Astrocyte (in vitro differentiated cells and primary cell): Measurements from ENCODE around the gene CNIH3. TPM values are rescaled to one million over a fixed set of nuclear protein-coding genes. Genes with fewer than 3 reads are reported as not detected.

ENCODE experiments used
- DNase-seq: peaks from one replicate; pipeline ENCODE4 v3.0.0-alpha.2; 2010; ENCODE audit warnings: low read depth
- FAIRE-seq: peaks from 2 replicates; lab custom pipeline; 2011; peaks lifted over from hg19 to GRCh38; lab: Jason Lieb, UNC
- H2AFZ ChIP-seq: 2 replicates; pipeline ENCODE4 v1.6.0; 2012; ENCODE audit warnings: low read depth, low read length, inconsistent platforms
- H3K27ac ChIP-seq: 2 replicates; pipeline ENCODE4 v1.5.1; 2011; ENCODE audit warnings: low read depth, low read length, inconsistent platforms
- H3K27me3 ChIP-seq: 2 replicates; pipeline ENCODE4 v1.6.0; 2011; ENCODE audit warnings: low read length, inconsistent platforms; ENCODE audit not compliant: insufficient read depth
- H3K36me3 ChIP-seq: 2 replicates; pipeline ENCODE4 v1.5.1; 2011; ENCODE audit warnings: low read length, inconsistent platforms; ENCODE audit not compliant: insufficient read depth
- H3K4me1 ChIP-seq: 2 replicates; pipeline ENCODE4 v1.5.1; 2011; ENCODE audit warnings: low read length, inconsistent platforms; ENCODE audit not compliant: insufficient read depth
- H3K4me2 ChIP-seq: 2 replicates; pipeline ENCODE4 v1.6.0; 2012; ENCODE audit warnings: low read length, inconsistent platforms
- H3K4me3 ChIP-seq: 2 replicates; pipeline ENCODE4 v1.5.1; 2011; ENCODE audit warnings: low read depth, mild to moderate bottlenecking, low read length, inconsistent platforms; ENCODE audit not compliant: insufficient read depth
- H3K79me2 ChIP-seq: 2 replicates; pipeline ENCODE4 v1.6.0; 2012; ENCODE audit warnings: mild to moderate bottlenecking, low read length, inconsistent platforms; ENCODE audit not compliant: insufficient read depth
- H3K9ac ChIP-seq: 2 replicates; pipeline ENCODE4 v1.6.0; 2012; ENCODE audit warnings: mild to moderate bottlenecking, low read length, inconsistent platforms
- H3K9me3 ChIP-seq: 2 replicates; pipeline ENCODE4 v1.5.1; 2012; ENCODE audit warnings: low read depth, mild to moderate bottlenecking, low read length, inconsistent platforms; ENCODE audit not compliant: insufficient read depth
- H4K20me1 ChIP-seq: 2 replicates; pipeline ENCODE4 v1.6.0; 2012; ENCODE audit warnings: low read length, inconsistent platforms; ENCODE audit not compliant: insufficient read depth
- H3K27ac Mint-ChIP-seq: one replicate; pipeline ENCODE4 v1.8.0; 2021; ENCODE audit warnings: mild to moderate bottlenecking, mixed read lengths; ENCODE audit not compliant: unreplicated experiment
- H3K27me3 Mint-ChIP-seq: one replicate; pipeline ENCODE4 v1.8.0; 2021; ENCODE audit warnings: low read depth, mixed read lengths; ENCODE audit not compliant: unreplicated experiment
- H3K36me3 Mint-ChIP-seq: one replicate; pipeline ENCODE4 v1.8.0; 2021; ENCODE audit warnings: low read depth, mixed read lengths; ENCODE audit not compliant: unreplicated experiment
- H3K4me1 Mint-ChIP-seq: one replicate; pipeline ENCODE4 v1.8.0; 2021; ENCODE audit warnings: low read depth, mixed read lengths; ENCODE audit not compliant: unreplicated experiment
- H3K4me3 Mint-ChIP-seq: one replicate; pipeline ENCODE4 v1.8.0; 2021; ENCODE audit warnings: mild to moderate bottlenecking, moderate library complexity, mixed read lengths; ENCODE audit not compliant: unreplicated experiment
- H3K9me3 Mint-ChIP-seq: one replicate; pipeline ENCODE4 v1.8.0; 2021; ENCODE audit warnings: mild to moderate bottlenecking, mixed read lengths; ENCODE audit not compliant: unreplicated experiment
- CTCF ChIP-seq: IDR thresholded peaks from 2 replicates; pipeline ENCODE4 v1.5.1; 2011; ENCODE audit warnings: low read depth, mild to moderate bottlenecking, inconsistent platforms, low read length, moderate library complexity; ENCODE audit not compliant: insufficient read depth
- EZH2 ChIP-seq: IDR thresholded peaks from 2 replicates; pipeline ENCODE4 v1.6.1; 2012; ENCODE audit warnings: mild to moderate bottlenecking, low read length, inconsistent platforms; ENCODE audit not compliant: insufficient read depth
- total RNA-seq: library from RNA; stranded (reverse); gene quantifications from 2 replicates; pipeline ENCODE4 v1.2.1, GENCODE V29; 2021

Gene CNIH3
- total RNA-seq, 1 donor from 2014 or later, result 7.7 TPM

DNA sequence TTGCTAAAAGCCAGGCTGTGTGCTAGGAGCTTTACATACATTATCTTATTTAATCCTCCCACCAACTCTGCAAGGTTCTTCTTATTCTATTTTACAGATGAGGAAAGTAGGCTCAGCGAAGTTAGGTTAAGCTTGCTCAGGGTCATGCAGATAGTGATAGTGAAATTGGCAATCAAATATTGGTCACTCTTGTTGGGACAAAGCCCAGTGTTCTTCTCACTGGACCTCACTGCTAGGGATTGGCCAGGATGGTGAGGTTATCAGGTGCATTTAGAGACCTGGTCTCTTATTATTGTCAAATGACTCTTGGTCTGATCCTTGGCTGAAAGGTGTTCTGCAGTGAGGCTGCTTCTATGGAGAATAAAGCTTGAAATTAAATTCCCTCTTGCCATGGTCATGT, 145.1 kb downstream of the CNIH3 start:
- no peak overlapping the region for H3K4me2 ChIP-seq
- Mint-ChIP-seq H3K27me3 (peaks cover 12% of the 10 kb centered on the region), H3K36me3 (no peaks in the 10 kb centered on the region), H3K4me3 (no peak overlapping the region), H3K27ac (no peak overlapping the region), H3K4me1 (no peaks in the 10 kb centered on the region), H3K9me3 (peaks cover 5% of the 10 kb centered on the region)
- H3K4me1 ChIP-seq, result no peaks in the 10 kb centered on the region
- DNase-seq (no peak), FAIRE-seq (no peak)
- H4K20me1 ChIP-seq, result no peaks in the 10 kb centered on the region
- no peak overlapping the region for H3K9ac ChIP-seq
- H3K27ac ChIP-seq, result no peak overlapping the region
- no peaks in the 10 kb centered on the region for H3K79me2 ChIP-seq
- H3K9me3 ChIP-seq, result no peaks in the 10 kb centered on the region
- no peak overlapping the region for H2AFZ ChIP-seq
- H3K27me3 ChIP-seq, result no peaks in the 10 kb centered on the region
- TF ChIP-seq CTCF, result no peak
- no peak for TF ChIP-seq EZH2
- no peak overlapping the region for H3K4me3 ChIP-seq
- no peaks in the 10 kb centered on the region for H3K36me3 ChIP-seq

- Histone ChIP-seq H3K9ac (no peak overlapping the region), H3K79me2 (no peaks in the 10 kb centered on the region), H3K4me1 (no peaks in the 10 kb centered on the region), H3K4me2 (no peak overlapping the region), H2AFZ (no peak overlapping the region), H3K9me3 (no peaks in the 10 kb centered on the region), H4K20me1 (no peaks in the 10 kb centered on the region), H3K36me3 (no peaks in the 10 kb centered on the region), H3K27me3 (no peaks in the 10 kb centered on the region), H3K27ac (no peak overlapping the region), H3K4me3 (no peak overlapping the region)
- peaks cover 18% of the 10 kb centered on the region for H3K27me3 Mint-ChIP-seq
- H3K27ac Mint-ChIP-seq, result no peak overlapping the region
- no peaks in the 10 kb centered on the region for H3K4me1 Mint-ChIP-seq
- no peak overlapping the region for H3K4me3 Mint-ChIP-seq
- peaks cover 5% of the 10 kb centered on the region for H3K9me3 Mint-ChIP-seq
- TF ChIP-seq CTCF, result no peak
- no peak for DNase-seq
- H3K36me3 Mint-ChIP-seq, result no peaks in the 10 kb centered on the region
- no peak for FAIRE-seq
Measured at GRCh38 chr1:224762046-224762445, 145.9 kb downstream of the CNIH3 start.

- Histone ChIP-seq H3K4me3 (no peak overlapping the region), H3K9ac (no peak overlapping the region), H3K36me3 (no peaks in the 10 kb centered on the region), H3K27ac (no peak overlapping the region), H3K4me1 (no peaks in the 10 kb centered on the region), H4K20me1 (no peaks in the 10 kb centered on the region), H3K9me3 (no peaks in the 10 kb centered on the region), H3K4me2 (no peak overlapping the region), H2AFZ (no peak overlapping the region), H3K27me3 (no peaks in the 10 kb centered on the region), H3K79me2 (no peaks in the 10 kb centered on the region)
- H3K36me3 Mint-ChIP-seq, result no peaks in the 10 kb centered on the region
- DNase-seq (no peak), FAIRE-seq (no peak)
- H3K9me3 Mint-ChIP-seq, result peaks cover 5% of the 10 kb centered on the region
- no peak overlapping the region for H3K27ac Mint-ChIP-seq
- no peak overlapping the region for H3K4me3 Mint-ChIP-seq
- peaks cover 23% of the 10 kb centered on the region for H3K27me3 Mint-ChIP-seq
- H3K4me1 Mint-ChIP-seq, result no peaks in the 10 kb centered on the region
- TF ChIP-seq CTCF, result no peak
- no peak for TF ChIP-seq EZH2
Measured at GRCh38 chr1:224762701-224763100, 146.6 kb downstream of the CNIH3 start.
